ENCODE results near the gene GOLIM4.
"Not testable (repeated sequence)": the region's sequence is repeated elsewhere in the genome, so short reads cannot be mapped to it uniquely, and the experiment has no call there.

Gene GOLIM4

DNA sequence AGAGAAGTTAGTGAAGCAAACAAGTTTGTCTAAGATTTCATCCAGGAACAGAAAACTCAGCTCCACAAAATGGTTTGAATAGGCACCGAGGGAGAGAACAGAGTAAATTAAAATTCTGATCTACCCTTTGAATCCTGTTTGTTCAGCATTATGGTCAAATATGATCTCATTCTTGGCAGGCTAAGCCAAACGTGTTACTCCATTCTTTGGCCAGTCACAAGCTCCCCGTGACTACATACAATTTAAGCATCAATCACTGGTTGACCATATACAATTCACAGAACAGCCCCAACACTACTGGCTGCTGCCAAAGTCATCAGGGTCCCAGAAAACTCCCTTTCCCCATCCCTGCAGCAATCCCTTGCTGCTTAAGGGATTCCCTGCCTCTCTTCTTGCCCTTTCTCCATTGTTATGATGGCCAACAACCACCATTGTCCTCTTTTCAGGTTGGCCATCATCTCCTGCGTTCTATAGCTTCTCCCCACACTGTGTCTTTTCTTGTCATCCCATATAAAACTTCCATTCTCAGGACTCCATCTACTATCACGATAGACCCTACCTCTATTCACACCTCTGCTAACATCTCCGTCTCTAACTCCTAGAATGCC, 46.3 kb downstream of the GOLIM4 start:
- no peak for DNase-seq (ENCODE audit: low read depth in 3 of 3, low spot score in 1 of 3)

DNA sequence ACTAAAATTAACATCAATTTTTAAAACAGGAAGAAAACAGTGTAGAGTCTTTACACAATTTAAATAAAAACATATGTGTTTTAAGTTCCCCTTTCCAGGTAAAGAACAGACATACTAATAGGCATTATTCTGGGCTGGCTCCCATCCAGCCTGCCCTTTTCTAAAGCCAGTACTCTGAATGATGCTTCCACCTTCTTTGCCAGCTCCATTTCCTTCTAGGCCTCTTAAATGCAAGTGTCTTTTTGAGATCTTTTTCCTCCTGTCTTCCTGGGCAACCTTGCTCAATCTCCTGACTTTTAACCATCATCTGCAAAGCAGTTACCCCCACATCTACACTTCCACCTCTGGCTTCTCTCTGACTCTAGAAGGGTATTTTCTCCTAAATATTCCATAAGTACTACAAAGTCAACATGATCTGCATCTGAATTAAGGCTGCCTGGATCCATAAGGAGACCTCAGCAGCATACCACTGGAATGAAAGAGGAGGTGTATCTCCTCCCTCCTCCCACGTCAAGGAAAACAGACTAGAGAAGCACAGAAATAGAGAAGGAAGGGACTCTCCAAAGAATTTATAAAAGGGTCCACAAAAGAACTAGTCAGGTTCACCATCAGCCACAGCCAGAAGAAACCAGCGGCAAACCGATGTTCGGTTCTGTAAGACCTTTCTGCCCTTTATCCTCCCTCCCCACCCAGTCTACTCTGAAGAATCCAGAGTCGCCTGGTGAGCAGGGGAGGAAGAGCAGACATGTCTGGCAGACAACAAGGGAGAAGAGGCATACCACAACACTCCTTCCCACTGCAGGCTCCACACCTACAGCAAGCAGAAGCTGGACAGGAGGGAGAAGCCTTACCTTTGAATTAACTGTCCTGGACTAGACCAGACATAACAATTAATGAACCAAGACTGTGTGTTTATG, 47.1 kb downstream of the GOLIM4 start:
- no peak for DNase-seq (ENCODE audit: low read depth in 3 of 3, low spot score in 1 of 3)

DNA sequence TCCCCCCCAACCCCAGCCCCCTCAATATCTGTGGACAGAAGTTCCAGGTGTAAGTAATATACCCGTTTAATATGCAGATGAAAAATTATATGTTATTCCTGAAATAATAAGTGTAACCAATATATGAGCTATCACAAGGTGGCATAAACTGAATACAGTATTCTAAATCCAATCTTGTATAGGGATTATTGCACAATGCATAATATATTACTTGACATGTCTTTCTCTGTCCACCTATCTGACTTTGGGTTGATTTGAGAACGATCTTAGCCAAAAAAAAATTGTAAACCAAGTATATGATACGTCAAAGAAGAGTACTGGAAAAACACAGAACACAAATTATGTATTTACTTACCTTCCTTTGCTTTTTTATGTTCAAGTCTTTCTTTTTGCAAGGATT, 47.8 kb downstream of the GOLIM4 start:
- no peak for DNase-seq (ENCODE audit: low read depth in 3 of 3, low spot score in 1 of 3)

DNA sequence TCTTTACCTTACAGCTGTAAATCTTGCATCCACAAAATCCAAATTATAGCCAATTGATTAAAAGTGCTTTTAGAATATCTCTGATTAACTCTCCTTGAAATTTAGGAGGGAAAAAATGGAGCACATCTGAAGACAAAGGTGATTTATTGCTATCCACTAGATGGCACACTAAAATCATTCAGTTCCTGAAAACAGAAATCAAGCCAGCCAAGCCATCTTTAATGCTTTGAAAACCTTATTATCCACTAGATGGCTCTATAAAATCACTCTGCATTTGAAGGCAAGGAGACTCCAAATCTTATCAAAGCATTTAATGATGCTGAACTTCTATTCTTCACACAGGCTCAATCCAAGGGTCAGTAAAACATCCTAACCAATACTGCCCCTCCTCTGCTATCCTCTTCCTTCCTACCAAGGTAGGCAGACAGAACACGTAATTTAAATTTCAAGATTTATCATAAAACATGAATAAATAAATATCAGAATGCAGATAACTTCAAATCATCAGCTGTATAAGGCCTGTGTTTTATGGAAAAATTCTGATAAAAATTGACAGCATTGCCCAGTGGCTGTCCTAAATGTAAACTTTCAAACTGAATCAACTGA, 48.4 kb downstream of the GOLIM4 start:
- no peak for DNase-seq (ENCODE audit: low read depth in 3 of 3, low spot score in 1 of 3)

DNA sequence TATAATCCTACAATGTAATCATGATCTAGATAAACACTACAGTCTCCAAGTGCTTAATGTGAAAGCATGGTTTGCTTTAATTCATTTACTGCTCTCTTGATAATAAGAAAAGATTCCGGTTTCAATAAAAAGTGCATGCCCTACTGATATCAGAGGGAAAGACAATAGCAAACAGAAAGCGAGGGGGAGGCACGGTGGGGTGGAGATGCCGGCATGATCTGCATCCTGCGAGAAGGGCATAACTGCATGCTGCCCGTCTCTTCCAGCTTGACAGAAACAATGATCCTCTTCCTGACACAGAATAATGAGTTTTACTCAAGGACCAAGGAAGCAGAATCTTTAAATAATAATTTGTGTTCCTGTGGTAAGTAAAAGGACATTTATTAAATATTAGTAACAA, 51.7 kb downstream of the GOLIM4 start:
- no peak for DNase-seq (ENCODE audit: low read depth in 3 of 3, low spot score in 1 of 3)

DNA sequence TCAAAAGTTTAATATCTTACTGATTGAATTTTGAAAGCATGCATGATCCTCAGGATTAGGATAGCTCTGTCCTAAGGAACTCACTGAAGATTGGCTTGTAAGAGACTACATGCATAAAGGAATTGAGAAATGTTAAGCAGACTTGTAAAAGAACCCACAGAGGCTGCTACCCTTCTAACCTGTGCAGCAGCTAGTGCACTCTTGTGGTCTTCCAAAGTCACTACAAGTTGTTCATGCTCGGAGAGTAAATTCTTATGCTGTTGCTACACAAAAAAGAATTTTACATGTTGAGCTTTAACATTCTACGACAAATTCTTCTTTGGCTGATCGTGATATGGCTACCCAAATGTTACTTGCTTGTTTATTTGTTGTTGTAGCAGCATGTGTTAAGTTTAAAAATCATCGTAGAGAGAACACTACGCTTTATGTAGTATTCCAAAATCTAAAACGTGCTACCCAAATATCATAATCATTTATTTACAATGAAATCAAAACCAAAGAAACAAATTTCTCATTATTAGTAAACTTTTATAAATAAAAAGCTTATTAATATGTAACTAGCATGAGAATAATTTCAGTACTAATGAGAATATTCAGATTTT, 55.0 kb downstream of the GOLIM4 start:
- no peak for DNase-seq (ENCODE audit: low read depth in 3 of 3, low spot score in 1 of 3)

DNA sequence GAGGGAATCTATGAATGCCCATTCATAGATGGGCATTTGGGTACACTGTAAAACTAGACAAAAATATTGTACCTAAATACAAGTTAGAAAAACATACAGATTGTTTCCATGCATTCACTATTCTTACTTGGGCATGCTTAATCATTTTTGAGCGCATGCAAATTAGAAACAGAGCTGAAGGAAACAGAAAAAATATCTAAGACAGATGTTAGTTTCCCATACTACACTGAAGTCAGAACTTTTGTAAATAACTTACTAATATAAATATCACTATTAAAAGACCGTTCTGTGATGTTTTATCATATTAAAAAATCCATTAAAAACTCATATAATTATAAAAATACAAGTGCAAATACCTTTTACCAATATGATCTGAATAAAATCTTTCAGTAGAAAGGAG, 58.7 kb downstream of the GOLIM4 start:
- DNase-seq (ENCODE audit: low read depth in 3 of 3, low spot score in 1 of 3), result no peak

DNA sequence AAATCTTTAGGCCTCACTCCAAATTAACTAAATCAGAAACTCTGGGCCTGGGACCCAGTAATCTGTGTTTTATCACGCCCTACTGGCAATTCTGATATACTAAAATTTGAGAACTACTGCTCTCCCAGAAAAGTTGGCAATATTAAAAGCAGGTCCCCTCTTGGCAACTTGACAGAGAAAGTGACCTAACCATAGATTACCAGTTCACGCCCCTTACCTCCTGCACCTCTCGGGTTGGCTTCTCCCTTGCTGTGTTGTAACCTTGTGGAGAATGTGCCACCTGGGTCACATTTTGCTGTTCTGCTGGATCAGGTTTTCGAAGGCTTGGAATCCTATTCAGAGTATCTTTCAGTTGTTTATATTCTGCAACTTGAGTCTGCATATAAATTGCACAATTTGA, 59.1 kb downstream of the GOLIM4 start:
- no peak for DNase-seq (ENCODE audit: low read depth in 3 of 3, low spot score in 1 of 3)

DNA sequence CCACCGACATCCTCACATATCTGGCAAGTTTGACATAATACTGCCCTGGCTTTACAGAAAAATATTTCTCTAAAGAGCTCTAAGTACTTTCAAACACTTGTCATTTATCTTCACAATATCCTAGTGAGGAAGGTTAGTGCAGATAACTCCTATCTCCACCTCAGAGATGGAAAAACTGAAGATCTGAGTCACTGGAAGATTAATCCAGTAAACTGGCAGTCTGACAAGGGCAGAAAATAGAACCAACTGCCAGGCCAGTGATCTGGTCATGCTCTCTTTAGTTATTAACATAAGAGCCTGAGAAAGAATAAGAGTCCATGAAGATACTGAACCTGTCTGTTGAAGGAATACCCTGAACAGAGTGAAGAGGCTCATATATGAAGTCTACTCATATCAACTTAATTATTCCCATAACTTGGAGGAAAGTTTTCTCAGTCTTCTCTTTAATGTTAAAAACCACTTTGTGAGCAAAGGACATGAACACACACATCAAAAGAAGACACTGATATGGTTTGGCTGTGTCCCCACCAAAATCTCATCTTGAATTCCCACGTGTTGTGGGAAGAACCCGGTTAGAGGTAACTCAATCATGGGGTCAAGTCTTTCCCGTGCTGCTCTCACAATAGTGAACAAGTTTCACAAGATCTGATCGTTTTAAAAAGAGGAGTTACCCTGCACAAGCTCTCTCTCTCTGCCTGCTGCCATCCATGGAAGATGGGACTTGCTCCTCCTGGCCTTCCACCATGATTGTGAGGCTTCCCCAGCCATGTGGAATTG, 61.4 kb downstream of the GOLIM4 start:
- DNase-seq (ENCODE audit: low read depth in 3 of 3, low spot score in 1 of 3), result no peak

DNA sequence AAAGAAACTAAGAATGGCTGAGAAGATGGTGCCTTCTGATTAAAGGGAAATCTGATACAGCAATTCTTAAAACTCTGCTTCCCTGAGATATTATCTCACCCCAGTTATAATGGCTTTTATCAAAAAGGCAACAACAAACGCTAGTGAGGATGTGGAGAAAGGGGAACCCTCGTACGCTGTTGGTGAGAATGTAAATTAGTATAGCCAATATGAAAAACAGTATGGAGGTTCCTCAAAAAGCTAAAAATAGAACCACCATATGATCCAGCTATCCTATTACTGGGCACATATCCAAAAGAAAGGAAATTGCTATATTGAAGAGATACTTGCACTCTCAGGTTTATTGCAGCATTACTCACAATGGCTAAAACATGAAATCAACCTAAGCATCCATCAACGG, 65.1 kb downstream of the GOLIM4 start:
- no peak for DNase-seq (ENCODE audit: low read depth in 3 of 3, low spot score in 1 of 3)

DNA sequence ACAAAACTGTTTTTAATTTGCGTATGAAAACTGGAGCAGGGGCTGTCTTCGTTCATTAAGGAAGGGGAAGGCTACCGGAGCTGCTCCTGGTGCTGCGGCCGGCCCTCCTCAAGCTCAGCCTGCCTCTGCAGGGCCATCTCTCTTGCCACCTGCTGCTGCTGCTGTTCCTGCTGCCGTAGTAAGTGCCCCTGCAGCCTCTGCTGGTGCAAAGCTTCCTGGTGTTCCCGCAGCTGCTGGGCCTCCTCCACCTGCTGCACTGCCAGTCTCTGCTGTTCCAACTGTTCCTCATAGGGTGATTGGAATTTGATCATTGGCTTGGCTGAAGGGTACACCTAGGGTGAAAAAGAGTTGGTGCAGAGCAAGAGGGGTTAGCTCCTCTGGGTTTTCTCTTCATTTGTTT, 66.0 kb downstream of the GOLIM4 start:
- DNase-seq (ENCODE audit: low read depth in 3 of 3, low spot score in 1 of 3), result no peak

DNA sequence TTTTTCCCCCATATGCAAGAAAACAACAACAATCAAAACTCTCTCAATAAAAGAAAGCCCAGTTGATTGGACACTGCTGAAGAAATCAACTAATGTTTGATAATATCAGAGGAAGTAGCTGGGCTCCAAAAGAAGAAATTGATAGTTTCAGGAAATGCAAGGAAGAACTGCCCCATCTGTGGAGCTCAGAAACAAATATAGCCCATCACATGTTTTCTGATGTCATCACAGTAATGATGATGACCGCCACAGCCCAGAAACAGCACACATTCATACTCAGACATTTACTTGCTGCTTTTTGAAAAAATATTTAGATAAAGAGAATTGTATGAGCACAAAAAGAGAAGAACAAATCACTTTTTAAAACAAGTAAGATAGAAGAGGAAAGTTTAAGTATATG, 67.6 kb downstream of the GOLIM4 start:
- no peak for DNase-seq (ENCODE audit: low read depth in 3 of 3, low spot score in 1 of 3)

DNA sequence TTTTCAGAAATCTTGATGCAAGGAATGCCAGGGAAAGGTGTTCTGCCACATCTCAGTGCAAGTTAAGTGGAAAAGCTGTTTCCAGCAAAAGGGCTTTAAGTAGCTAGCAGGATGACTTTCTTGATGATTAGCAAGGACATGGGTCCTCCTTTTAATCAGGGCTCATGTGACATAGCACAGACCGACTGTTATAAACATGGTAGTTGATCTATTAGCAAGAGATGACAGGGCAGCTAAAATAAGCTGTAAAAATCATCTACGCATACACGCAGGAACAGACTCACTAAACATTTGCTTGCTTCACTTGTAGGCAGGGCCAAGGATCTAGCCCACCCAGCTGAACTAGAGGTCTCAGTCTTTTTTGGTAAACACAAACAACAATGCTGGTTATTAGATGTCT, 69.0 kb downstream of the GOLIM4 start:
- DNase-seq (ENCODE audit: low read depth in 3 of 3, low spot score in 1 of 3), result no peak

DNA sequence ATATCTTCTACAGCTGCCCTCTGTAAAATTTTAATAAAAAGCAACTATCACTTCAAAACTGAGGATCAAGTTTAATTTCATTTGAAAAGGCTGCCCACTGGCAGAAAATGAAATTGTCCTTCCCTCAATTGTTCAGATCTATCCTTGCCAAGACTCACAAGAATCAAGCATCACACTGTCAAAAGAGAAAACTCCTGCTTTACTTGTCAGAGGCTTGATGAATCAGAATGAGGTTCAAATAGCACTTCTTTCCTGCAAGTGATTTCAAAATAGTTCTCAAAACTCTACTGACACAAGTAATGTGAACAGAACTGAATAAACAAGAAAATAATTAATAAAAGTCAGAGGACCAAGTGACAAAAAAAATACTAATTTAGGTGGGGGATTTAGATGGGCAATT, 70.6 kb downstream of the GOLIM4 start:
- no peak for DNase-seq (ENCODE audit: low read depth in 3 of 3, low spot score in 1 of 3)

DNA sequence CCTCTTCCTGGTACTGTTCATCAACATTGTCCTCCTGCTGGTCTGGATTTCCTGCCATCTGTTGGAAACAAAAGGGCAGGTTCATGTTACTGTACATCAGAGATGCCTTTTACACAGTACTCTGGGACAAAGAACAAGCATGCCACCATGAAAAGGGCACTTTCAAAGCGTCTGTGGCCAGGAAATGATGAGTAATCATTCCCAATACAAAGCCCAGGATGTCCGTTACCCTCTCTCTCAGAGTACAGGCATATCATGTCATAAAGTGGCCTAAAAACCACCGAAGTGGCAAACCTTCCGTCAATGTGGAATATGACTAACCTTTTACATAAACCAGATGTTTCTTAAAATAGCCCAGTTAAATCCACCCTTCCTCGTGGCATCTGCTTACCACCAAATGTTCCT, 71.2 kb downstream of the GOLIM4 start:
- DNase-seq (ENCODE audit: low read depth in 3 of 3, low spot score in 1 of 3), result no peak

DNA sequence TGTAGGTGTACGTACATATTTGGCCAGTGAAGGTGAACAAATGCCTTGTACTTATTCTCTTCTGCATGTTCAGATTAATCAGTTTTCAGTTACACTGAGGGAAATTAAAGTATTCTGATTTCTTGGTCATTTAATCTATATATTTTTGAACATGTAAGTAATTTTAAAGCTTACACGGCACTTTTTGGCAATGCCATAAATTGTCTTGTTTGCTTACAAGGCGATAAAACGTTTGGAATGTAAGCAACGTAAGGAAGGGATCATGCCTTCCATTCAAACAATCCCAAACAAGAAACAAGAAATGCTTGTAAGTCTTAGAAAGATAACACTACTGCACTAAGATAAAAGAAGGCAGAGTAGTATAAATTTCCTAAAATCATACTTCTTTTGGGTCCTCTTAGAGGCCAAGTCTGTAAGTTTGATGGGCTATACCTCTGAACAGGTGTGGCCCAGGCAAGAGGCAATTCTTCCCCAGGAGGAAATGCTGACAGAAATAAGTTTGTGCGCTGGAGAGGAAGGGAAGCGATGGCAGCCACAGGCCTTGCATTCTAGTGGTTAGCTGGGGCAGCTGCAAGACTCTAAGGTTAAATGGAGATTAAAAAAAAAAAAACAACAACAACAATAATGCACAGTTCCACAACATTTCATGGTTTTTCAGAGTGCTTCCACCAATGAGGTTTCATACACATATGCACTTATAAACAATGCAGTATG, 73.8 kb downstream of the GOLIM4 start:
- DNase-seq (ENCODE audit: low read depth in 3 of 3, low spot score in 1 of 3), result no peak

DNA sequence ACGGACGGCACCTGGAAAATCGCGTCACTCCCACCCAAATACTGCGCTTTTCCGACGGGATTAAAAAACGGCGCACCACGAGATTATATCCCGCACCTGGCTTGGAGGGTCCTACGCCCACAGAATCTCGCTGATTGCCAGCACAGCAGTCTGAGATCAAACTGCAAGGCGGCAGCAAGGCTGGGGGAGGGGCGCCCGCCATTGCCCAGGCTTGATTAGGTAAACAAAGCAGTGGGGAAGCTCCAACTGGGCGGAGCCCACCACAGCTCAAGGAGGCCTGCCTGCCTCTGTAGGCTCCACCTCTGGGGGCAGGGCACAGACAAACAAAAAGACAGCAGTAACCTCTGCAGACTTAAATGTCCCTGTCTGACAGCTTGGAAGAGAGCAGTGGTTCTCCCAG, 84.4 kb downstream of the GOLIM4 start:
- not testable (repeated sequence) for DNase-seq (ENCODE audit: low read depth in 3 of 3, low spot score in 1 of 3)

DNA sequence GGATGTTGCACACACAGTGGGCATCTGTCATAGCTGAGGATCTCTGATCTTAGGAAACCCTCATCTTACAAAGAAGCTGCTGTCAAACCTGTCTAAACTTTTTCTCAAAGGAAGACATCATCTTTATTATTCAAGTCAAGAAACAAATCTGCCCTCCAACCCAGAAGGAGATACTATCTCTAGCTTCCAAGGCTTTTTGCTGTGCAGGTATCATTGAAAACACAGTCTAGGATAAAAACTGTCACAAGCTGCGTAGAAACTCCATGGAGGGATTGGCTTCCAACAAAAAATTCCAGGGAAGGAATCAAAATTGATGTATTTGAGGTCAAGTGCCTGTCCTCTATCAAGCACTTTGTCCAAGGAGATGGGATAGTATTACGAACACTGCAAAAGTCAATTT, 89.1 kb downstream of the GOLIM4 start:
- no peak for DNase-seq (ENCODE audit: low read depth in 3 of 3, low spot score in 1 of 3)

DNA sequence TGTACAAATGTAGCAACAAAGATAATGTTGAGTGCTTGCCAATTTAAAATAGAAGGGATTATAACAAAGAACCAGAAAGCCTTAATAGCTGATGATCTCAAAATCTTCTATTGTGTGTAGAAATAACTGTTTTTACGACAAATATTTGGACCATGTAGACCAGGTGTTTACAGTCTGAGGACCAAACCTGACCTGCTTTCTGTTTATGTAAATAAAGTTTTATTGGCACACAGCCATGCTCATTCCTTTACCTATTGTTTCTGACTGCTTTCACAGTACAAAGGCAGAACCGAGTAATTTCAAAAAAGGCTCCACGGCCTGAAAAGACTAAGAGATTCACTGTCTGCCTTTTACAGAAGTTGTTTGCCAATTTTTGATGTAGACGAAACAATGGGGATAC, 91.8 kb downstream of the GOLIM4 start:
- DNase-seq (ENCODE audit: low read depth in 3 of 3, low spot score in 1 of 3), result no peak

DNA sequence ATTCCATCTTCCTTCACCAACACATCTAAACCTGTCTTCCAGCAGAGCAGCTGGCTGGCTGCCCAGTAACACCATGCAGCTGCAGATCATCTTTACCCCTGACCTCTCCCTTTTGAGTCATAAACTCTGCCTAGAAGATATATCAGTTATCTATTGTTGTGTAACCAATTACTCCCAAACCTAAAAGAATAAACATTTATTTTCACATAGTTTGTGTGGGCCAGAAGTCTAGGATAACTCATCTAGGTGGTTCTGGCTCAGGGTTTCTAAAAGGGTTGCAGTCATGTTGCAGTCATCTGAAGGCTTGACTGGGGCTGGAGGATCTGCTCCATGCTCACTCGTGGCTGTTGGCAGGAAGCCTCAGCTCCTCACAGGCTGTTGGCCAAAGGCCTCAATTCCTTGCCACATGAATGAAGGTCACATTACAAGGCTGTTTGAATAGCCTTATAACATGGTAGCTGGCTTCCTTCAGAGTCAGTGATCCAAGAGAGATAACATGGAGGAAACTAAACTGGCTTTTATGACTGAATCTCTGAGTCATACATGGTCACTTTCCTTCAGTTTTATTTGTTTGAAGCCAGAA, 92.8 kb downstream of the GOLIM4 start:
- no peak for DNase-seq (ENCODE audit: low read depth in 3 of 3, low spot score in 1 of 3)

All from stimulated activated CD4-positive, alpha-beta T cell treated with anti-CD3 and anti-CD28 coated beads, TNF-alpha, amount 100 ng/mL, for 1 hour (primary cell).